A673 (cell line): ENCODE data around the gene FCGR3A.

ENCODE experiments used
- EZH2 ChIP-seq: fragments of 200-600 bp; sonication (generic); IDR thresholded peaks from 2 replicates; pipeline ENCODE4 v1.6.1; 2017; ENCODE audit warnings: borderline replicate concordance, low read depth, mild to moderate bottlenecking, mixed read lengths, antibody characterized with exemption, low read length; ENCODE audit not compliant: poor library complexity, severe bottlenecking
- TF ChIP-seq, protein P1 (sequence below): fragments of 300-800, 200-600 bp; sonication (generic); conservative IDR thresholded peaks from 2 replicates; pipeline ENCODE4 v1.5.1; 2017; ENCODE audit warnings: low read depth, mild to moderate bottlenecking, antibody characterized with exemption, low read length, moderate library complexity, mixed read lengths

DNA sequence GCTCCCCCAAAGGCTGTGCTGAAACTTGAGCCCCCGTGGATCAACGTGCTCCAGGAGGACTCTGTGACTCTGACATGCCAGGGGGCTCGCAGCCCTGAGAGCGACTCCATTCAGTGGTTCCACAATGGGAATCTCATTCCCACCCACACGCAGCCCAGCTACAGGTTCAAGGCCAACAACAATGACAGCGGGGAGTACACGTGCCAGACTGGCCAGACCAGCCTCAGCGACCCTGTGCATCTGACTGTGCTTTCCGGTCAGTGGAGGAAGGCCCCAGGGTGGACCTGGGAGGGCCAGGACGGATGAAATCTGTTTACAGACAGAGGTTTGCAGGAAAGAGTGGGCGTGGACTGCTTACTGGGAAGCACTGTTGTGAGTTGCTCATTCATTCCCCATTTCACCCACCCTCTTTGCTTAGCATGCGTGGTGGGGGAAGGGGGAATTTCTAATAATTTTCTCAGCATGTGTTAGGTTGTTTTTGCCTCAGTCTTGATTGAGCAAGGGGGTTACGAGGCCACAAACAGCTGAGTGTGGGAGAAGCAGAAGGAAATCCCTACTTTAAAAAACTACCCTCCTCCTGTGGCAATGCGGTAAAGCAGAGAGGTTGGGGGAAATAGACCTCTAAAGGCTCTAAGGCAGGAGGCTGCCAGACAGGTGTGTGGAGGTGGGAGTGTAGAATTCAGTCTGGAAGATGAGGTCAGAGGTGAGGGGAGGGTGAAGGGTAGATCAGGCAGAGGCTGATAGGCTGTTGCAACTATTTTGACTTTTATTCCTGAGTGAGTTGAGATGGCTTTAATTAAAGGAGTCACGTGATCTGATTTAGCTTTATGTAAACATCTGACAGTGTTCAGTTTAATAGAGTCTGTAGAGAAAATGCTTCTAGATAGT is 43.0 kb downstream of the FCGR3A start:
- TF ChIP-seq EZH2 = no peak
- TF ChIP-seq, protein P1, sequence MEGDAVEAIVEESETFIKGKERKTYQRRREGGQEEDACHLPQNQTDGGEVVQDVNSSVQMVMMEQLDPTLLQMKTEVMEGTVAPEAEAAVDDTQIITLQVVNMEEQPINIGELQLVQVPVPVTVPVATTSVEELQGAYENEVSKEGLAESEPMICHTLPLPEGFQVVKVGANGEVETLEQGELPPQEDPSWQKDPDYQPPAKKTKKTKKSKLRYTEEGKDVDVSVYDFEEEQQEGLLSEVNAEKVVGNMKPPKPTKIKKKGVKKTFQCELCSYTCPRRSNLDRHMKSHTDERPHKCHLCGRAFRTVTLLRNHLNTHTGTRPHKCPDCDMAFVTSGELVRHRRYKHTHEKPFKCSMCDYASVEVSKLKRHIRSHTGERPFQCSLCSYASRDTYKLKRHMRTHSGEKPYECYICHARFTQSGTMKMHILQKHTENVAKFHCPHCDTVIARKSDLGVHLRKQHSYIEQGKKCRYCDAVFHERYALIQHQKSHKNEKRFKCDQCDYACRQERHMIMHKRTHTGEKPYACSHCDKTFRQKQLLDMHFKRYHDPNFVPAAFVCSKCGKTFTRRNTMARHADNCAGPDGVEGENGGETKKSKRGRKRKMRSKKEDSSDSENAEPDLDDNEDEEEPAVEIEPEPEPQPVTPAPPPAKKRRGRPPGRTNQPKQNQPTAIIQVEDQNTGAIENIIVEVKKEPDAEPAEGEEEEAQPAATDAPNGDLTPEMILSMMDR = no peak
